ENCODE results near the gene CYB5B.

- TF ChIP-seq CTCF (IDR thresholded peaks at IDR 0.05; ENCODE audit: low read depth, low read length, missing input control), result no peak
- no peak for TF ChIP-seq RAD21 (IDR thresholded peaks at IDR 0.05)
- no peak for TF ChIP-seq GABPA (IDR thresholded peaks at IDR 0.05 in 1 of 2, conservative IDR thresholded peaks at IDR 0.05 in 1 of 2)
- no peak for TF ChIP-seq TAF1 (conservative IDR thresholded peaks at IDR 0.05)
- TF ChIP-seq MAX (IDR thresholded peaks at IDR 0.05), result no peak
- TF ChIP-seq RXRA (IDR thresholded peaks at IDR 0.05), result no peak
- no peak for TF ChIP-seq FOXA2 (IDR thresholded peaks at IDR 0.05)
- TF ChIP-seq REST (IDR thresholded peaks at IDR 0.05), result no peak
- no peak for TF ChIP-seq JUND (IDR thresholded peaks at IDR 0.05)
- no peak for TF ChIP-seq EGR1 (IDR thresholded peaks at IDR 0.05; ENCODE audit: low read depth in 2 of 2)
- no peak for TF ChIP-seq YY1 (IDR thresholded peaks at IDR 0.05)
These were observed 6.8 kb upstream of the CYB5B start for GRCh38 chr16:69417520-69418199.

Data from liver (tissue), 3 donors.